IMR-90 (cell line): ENCODE results near the gene MTA3. TPM values are rescaled to one million over a fixed set of nuclear protein-coding genes. Genes with fewer than 3 reads are reported as not detected.

Experiments
- ATAC-seq: fragments of 200-7000 bp; cut with Tn5 transposase; 2 replicates; pipeline ENCODE4 v1.9.1; 2020; ENCODE audit warnings: low read depth, mild to moderate bottlenecking, moderate library complexity
- BruUV-seq: library from RNA; stranded (reverse); fragments of 400-500 nt; replicated peaks from 2 replicates; lab custom pipeline; 2021; lab: Mats Ljungman, UMichigan
- CTCF ChIA-PET: fragments of 300-600 bp; formaldehyde crosslinking; extraction: SDS; loops from one replicate; lab custom pipeline; 2021; ENCODE audit warnings: antibody characterized with exemption; lab: Yijun Ruan, JAX
- POLR2A ChIA-PET: fragments of 300-600 bp; sonication (Branson Sonifier 250); formaldehyde crosslinking; loops from one replicate; lab custom pipeline; 2022; ENCODE audit warnings: antibody characterized with exemption; ENCODE audit not compliant: unreplicated experiment; lab: Charles Lee
- DNase-seq: peaks from one replicate; pipeline ENCODE4 v3.0.0; 2013
- H2AFZ ChIP-seq: replicated peaks from 2 replicates; pipeline ENCODE3; 2013; ENCODE audit warnings: low read length, mild to moderate bottlenecking; ENCODE audit not compliant: poor library complexity
- H2AK5ac ChIP-seq: 2 replicates; pipeline ENCODE4 v1.6.1; 2013; ENCODE audit warnings: low read depth, low read length, inconsistent platforms
- H2AK9ac ChIP-seq: replicated peaks from 2 replicates; pipeline ENCODE3; 2013; ENCODE audit warnings: mild to moderate bottlenecking, low read depth, low read length, moderate library complexity; ENCODE audit not compliant: poor library complexity
- H2BK120ac ChIP-seq: 2 replicates; pipeline ENCODE4 v1.6.1; 2013; ENCODE audit warnings: low read depth, low read length, inconsistent platforms
- H2BK15ac ChIP-seq: 3 replicates; pipeline ENCODE4 v1.6.1; 2013; ENCODE audit warnings: low read depth, low read length, inconsistent platforms
- H2BK20ac ChIP-seq: 2 replicates; pipeline ENCODE4 v1.6.1; 2013; ENCODE audit warnings: low read depth, mild to moderate bottlenecking, inconsistent platforms, low read length, moderate library complexity
- H2BK5ac ChIP-seq: 2 replicates; pipeline ENCODE4 v1.6.1; 2013; ENCODE audit warnings: mild to moderate bottlenecking, low read depth, low read length, inconsistent platforms; ENCODE audit not compliant: poor library complexity, severe bottlenecking
- H3K14ac ChIP-seq: replicated peaks from 2 replicates; pipeline ENCODE4 v1.6.1; 2013; ENCODE audit warnings: low read depth, low read length, inconsistent platforms
- H3K18ac ChIP-seq: 2 replicates; pipeline ENCODE4 v1.6.1; 2013; ENCODE audit warnings: low read depth, low read length, control low read depth
- H3K23ac ChIP-seq: 2 replicates; pipeline ENCODE4 v1.6.1; 2013; ENCODE audit warnings: low read depth, low read length, inconsistent platforms
- H3K27ac ChIP-seq: 2 replicates; pipeline ENCODE4 v1.5.1; 2013; ENCODE audit warnings: mild to moderate bottlenecking, control low read depth, low read length; ENCODE audit not compliant: insufficient read depth
- H3K27me3 ChIP-seq: 2 replicates; pipeline ENCODE4 v1.6.1; 2013; ENCODE audit warnings: low read length; ENCODE audit not compliant: control insufficient read depth, insufficient read depth
- H3K36me3 ChIP-seq: 2 replicates; pipeline ENCODE4 v1.6.1; 2013; ENCODE audit warnings: low read length, mixed read lengths; ENCODE audit not compliant: control insufficient read depth, insufficient read depth
- H3K4ac ChIP-seq: 2 replicates; pipeline ENCODE4 v1.6.1; 2013; ENCODE audit warnings: low read depth, low read length, inconsistent platforms
- H3K4me1 ChIP-seq: 2 replicates; pipeline ENCODE4 v1.6.1; 2013; ENCODE audit warnings: low read length, mixed read lengths; ENCODE audit not compliant: control insufficient read depth, insufficient read depth
- H3K4me2 ChIP-seq: 2 replicates; pipeline ENCODE4 v1.6.1; 2013; ENCODE audit warnings: low read depth, mild to moderate bottlenecking, control low read depth, low read length, moderate library complexity
- H3K4me3 ChIP-seq: 2 replicates; pipeline ENCODE4 v1.5.1; 2013; ENCODE audit warnings: low read depth, mild to moderate bottlenecking, control low read depth, low read length, moderate library complexity; ENCODE audit not compliant: insufficient read depth
- H3K56ac ChIP-seq: 2 replicates; pipeline ENCODE4 v1.6.1; 2013; ENCODE audit warnings: low read length, inconsistent platforms; ENCODE audit not compliant: insufficient read depth; ENCODE audit errors: extremely low read depth
- H3K79me1 ChIP-seq, 2 experiments: 2 replicates each; pipeline ENCODE4 v1.6.1; 2013; ENCODE audit warnings: low read length in 2 of 2, inconsistent platforms in 1 of 2, low read depth in 1 of 2
- H3K9ac ChIP-seq: 2 replicates; pipeline ENCODE4 v1.6.1; 2013; ENCODE audit warnings: low read depth, low read length, control low read depth
- H3K9me1 ChIP-seq: 2 replicates; pipeline ENCODE4 v1.6.1; 2013; ENCODE audit warnings: low read length, inconsistent platforms; ENCODE audit not compliant: insufficient read depth
- H3K9me3 ChIP-seq: 2 replicates; pipeline ENCODE4 v1.6.1; 2013; ENCODE audit warnings: low read length; ENCODE audit not compliant: control insufficient read depth, insufficient read depth
- H4K20me1 ChIP-seq: 2 replicates; pipeline ENCODE4 v1.6.1; 2013; ENCODE audit warnings: low read length, inconsistent platforms; ENCODE audit not compliant: insufficient read depth
- H4K5ac ChIP-seq: 2 replicates; pipeline ENCODE4 v1.6.1; 2013; ENCODE audit warnings: mild to moderate bottlenecking, low read depth, low read length, control low read depth
- H4K8ac ChIP-seq, 2 experiments: 2 replicates each; pipeline ENCODE4 v1.6.1; 2013; ENCODE audit warnings: low read depth in 2 of 2, low read length in 2 of 2, control low read depth in 1 of 2, inconsistent platforms in 1 of 2
- H4K91ac ChIP-seq: 2 replicates; pipeline ENCODE4 v1.6.1; 2013; ENCODE audit warnings: low read depth, low read length, inconsistent platforms; ENCODE audit not compliant: insufficient read depth
- BHLHE40 ChIP-seq: fragments of 150-350 bp; IDR thresholded peaks from 2 replicates; pipeline ENCODE4 v1.6.1; 2016; ENCODE audit warnings: mild to moderate bottlenecking, low read depth, low read length
- ELK1 ChIP-seq: fragments of 150-350 bp; IDR thresholded peaks from 2 replicates; pipeline ENCODE4 v1.6.1; 2016; ENCODE audit warnings: low read depth, mild to moderate bottlenecking, low read length, moderate library complexity, borderline replicate concordance
- FOS ChIP-seq: fragments of 150-350 bp; IDR thresholded peaks from 2 replicates; pipeline ENCODE4 v1.6.1; 2016; ENCODE audit warnings: low read depth, low read length
- MAFK ChIP-seq: IDR thresholded peaks from 2 replicates; pipeline ENCODE4 v1.6.1; 2012; ENCODE audit warnings: low read depth, low read length, improper control_type of control experiment
- MAZ ChIP-seq: IDR thresholded peaks from 2 replicates; pipeline ENCODE4 v1.6.1; 2012; ENCODE audit warnings: low read depth, mild to moderate bottlenecking, low read length, improper control_type of control experiment, moderate library complexity, borderline replicate concordance
- MXI1 ChIP-seq: IDR thresholded peaks from 2 replicates; pipeline ENCODE4 v1.6.1; 2012; ENCODE audit warnings: low read depth, mild to moderate bottlenecking, low read length, moderate library complexity, borderline replicate concordance
- POLR2A ChIP-seq: IDR thresholded peaks from 2 replicates; pipeline ENCODE4 v1.6.1; 2012; ENCODE audit warnings: mild to moderate bottlenecking, low read depth, low read length
- RAD21 ChIP-seq: IDR thresholded peaks from 2 replicates; pipeline ENCODE4 v1.6.1; 2012; ENCODE audit warnings: low read length, improper control_type of control experiment
- RFX5 ChIP-seq: IDR thresholded peaks from 2 replicates; pipeline ENCODE4 v1.8.0; 2012; ENCODE audit warnings: low read depth, mild to moderate bottlenecking, low read length, moderate library complexity
- SMC3 ChIP-seq: fragments of 150-350 bp; IDR thresholded peaks from 2 replicates; pipeline ENCODE4 v1.6.1; 2016; ENCODE audit warnings: low read depth, mild to moderate bottlenecking, antibody characterized with exemption, low read length, moderate library complexity
- WGBS, 2 experiments: methylation state at CpG; one replicate each; pipeline versions ENCODE4 v1.1.5 to v1.1.7; 2013; ENCODE audit warnings: missing lambda C conversion rate in 2 of 2; ENCODE audit not compliant: insufficient read length in 1 of 2; ENCODE audit errors: extremely low coverage in 2 of 2; 5-methylcytosine and 5-hydroxymethylcytosine counted together
- dilution Hi-C: fragments of 300-500 bp; cut with HindIII; formaldehyde crosslinking; loops from one replicate; pipeline ENCODE4 v1.14.3; 2018; ENCODE audit warnings: low sequenced_read_pairs; ENCODE audit not compliant: unreplicated experiment
- in situ Hi-C: fragments of 300-500 bp; cut with MboI; formaldehyde crosslinking; loops from 3 replicates; pipeline ENCODE4 v1.14.3; 2019; ENCODE audit warnings: low sequenced_read_pairs, inconsistent platforms, mixed read lengths
- intact Hi-C: fragments of 100-400 bp; cut with micrococcal nuclease; formaldehyde crosslinking; loops from 2 replicates; pipeline ENCODE4 v1.10.0; 2022
- polyA plus RNA-seq, 3 experiments: library from polyadenylated mRNA; depleted of rRNA; stranded (reverse); fragments of >200 nt; gene quantifications; 2 replicates each; pipeline ENCODE4 v1.2.3, GENCODE V29; 2012; ENCODE audit warnings: low replicate concordance in 1 of 3
- total RNA-seq: library from RNA; depleted of rRNA; stranded (reverse); fragments of >200 nt; gene quantifications from 2 replicates; pipeline ENCODE4 v1.2.3, GENCODE V29; 2012

Gene MTA3
- total and polyA plus RNA-seq, 2 of the 4 experiments (the other 2 are of a cell fraction) = 31.9 to 34.3 TPM

GRCh38 chr2:42693013-42693615, 124.7 kb downstream of the MTA3 start:
- POLR2A ChIA-PET = no interaction called here
- DNase-seq = no peak
- intact Hi-C loops = no loop called here

More at GRCh38 chr2:42693013-42693615, 124.7 kb downstream of the MTA3 start:
- Histone ChIP-seq H2AK5ac (no peak overlapping the region), H2BK120ac (no peak overlapping the region), H3K79me1 (peaks cover 10 to 21% of the 10 kb centered on the region in 2 experiments), H3K4me3 (no peak overlapping the region), H3K14ac (no peak overlapping the region), H3K9ac (no peak overlapping the region), H2BK5ac (no peak overlapping the region), H4K20me1 (no peaks in the 10 kb centered on the region), H2AFZ (no peak overlapping the region), H2AK9ac (peak overlapping the region; percentile 10), H4K5ac (no peak overlapping the region), H3K23ac (no peak overlapping the region), H4K8ac (no peak overlapping the region), H2BK15ac (no peak overlapping the region), H3K36me3 (no peaks in the 10 kb centered on the region; the same call in 1 of the 2 replicates), H2BK20ac (no peak overlapping the region), H3K18ac (0 out of 2 replicates have a peak overlapping the region, but pooled peaks have one; percentile 38), H3K9me1 (peaks cover 11% of the 10 kb centered on the region; the same call in 1 of the 2 replicates), H3K56ac (no peak overlapping the region), H3K4me1 (peaks cover 2% of the 10 kb centered on the region), H3K27me3 (no peaks in the 10 kb centered on the region), H3K4ac (no peak overlapping the region), H4K91ac (no peak overlapping the region), H3K4me2 (no peak overlapping the region), H3K27ac (no peak overlapping the region), H3K9me3 (no peaks in the 10 kb centered on the region)
- no CpG with 5 or more reads among the region's 2 CpGs for WGBS, 2 experiments
- no peak for TF ChIP-seq POLR2A
- no peak for TF ChIP-seq FOS
- no peak for TF ChIP-seq SMC3
- TF ChIP-seq MAZ = no peak
- TF ChIP-seq ELK1 = no peak
- TF ChIP-seq MXI1 = no peak
- no peak for TF ChIP-seq RAD21
- TF ChIP-seq MAFK = no peak
- TF ChIP-seq BHLHE40 = no peak
- no peak for TF ChIP-seq RFX5
- dilution Hi-C loops (no loop called here), in situ Hi-C loops (no loop called here)
- BruUV-seq = no TSS peak
- ATAC-seq = no peak
- CTCF ChIA-PET = no interaction called here
